H1 (cell line): Measurements from ENCODE around the gene CSF2.

Experiments used
- ATF3 ChIP-seq: IDR thresholded peaks from 2 replicates; pipeline ENCODE4 v1.6.1; 2011; ENCODE audit warnings: low read depth, mild to moderate bottlenecking, low read length; ENCODE audit not compliant: insufficient read depth
- BRCA1 ChIP-seq: IDR thresholded peaks from 2 replicates; pipeline ENCODE4 v1.6.1; 2012; ENCODE audit warnings: low read depth, low read length, improper control_type of control experiment
- CTCF ChIP-seq, 3 experiments: IDR thresholded peaks; 1 replicate in 2 of 3; 2 replicates in 1 of 3; pipeline versions ENCODE4 v1.5.1 to v1.6.1; 2011; ENCODE audit warnings: low read length in 3 of 3, mild to moderate bottlenecking in 3 of 3, inconsistent platforms in 2 of 3, low read depth in 1 of 3, moderate library complexity in 1 of 3; ENCODE audit not compliant: insufficient read depth in 1 of 3; ENCODE audit errors: control extremely low read depth in 1 of 3
- JUND ChIP-seq: IDR thresholded peaks from 2 replicates; pipeline ENCODE4 v1.6.1; 2011; ENCODE audit warnings: mild to moderate bottlenecking, improper control_type of control experiment, low read length
- PHF8 ChIP-seq: fragments of 200-600 bp; sonication (generic); conservative IDR thresholded peaks from 2 replicates; pipeline ENCODE4 v1.7.1; 2012; ENCODE audit warnings: low read depth, mild to moderate bottlenecking, inconsistent platforms, low read length, moderate library complexity
- POLR2A ChIP-seq, 2 experiments: IDR thresholded peaks; 1 replicate in 1 of 2; 2 replicates in 1 of 2; pipeline ENCODE4 v1.6.1; 2011; ENCODE audit warnings: low read depth in 2 of 2, low read length in 2 of 2, mild to moderate bottlenecking in 2 of 2; ENCODE audit errors: control extremely low read depth in 1 of 2
- RFX5 ChIP-seq: IDR thresholded peaks from 2 replicates; pipeline ENCODE4 v1.6.1; 2011; ENCODE audit warnings: low read depth, low read length, improper control_type of control experiment, borderline replicate concordance
- SUZ12 ChIP-seq: fragments of 200-600 bp; sonication (generic); IDR thresholded peaks from 2 replicates; pipeline ENCODE4 v1.6.1; 2012; ENCODE audit warnings: mild to moderate bottlenecking, inconsistent platforms, low read length, moderate library complexity, mixed read lengths
- TAF1 ChIP-seq: IDR thresholded peaks from 2 replicates; pipeline ENCODE4 v1.6.1; 2011; ENCODE audit warnings: mild to moderate bottlenecking, low read depth, low read length
- TEAD4 ChIP-seq: IDR thresholded peaks from 2 replicates; pipeline ENCODE4 v1.6.1; 2012; ENCODE audit warnings: low read depth, low read length, inconsistent platforms, mixed read lengths
- USF2 ChIP-seq: IDR thresholded peaks from 2 replicates; pipeline ENCODE4 v1.6.1; 2011; ENCODE audit warnings: low read length, improper control_type of control experiment
- ZNF274 ChIP-seq: IDR thresholded peaks from 2 replicates; pipeline ENCODE4 v1.7.0; 2012; ENCODE audit warnings: low read length, borderline replicate concordance; ENCODE audit errors: extremely low read depth

DNA sequence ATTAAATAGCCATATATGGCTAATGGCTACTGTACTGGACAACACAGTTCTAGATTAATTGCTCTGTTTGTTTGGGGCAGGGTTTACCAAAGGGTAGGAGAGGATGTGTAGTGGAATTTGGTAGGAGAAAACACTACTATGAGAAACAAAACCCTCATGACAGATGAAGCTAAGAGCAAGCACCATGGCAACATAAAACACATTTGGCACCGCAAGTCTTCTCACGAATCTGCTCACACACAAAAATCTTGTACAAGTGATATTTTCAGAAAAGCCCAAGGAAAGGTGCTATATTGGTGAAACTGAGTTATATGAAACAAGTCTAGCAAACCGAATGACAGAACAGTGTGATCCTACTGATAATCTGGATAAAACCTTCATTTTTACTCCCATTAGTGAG lies 38.5 kb downstream of the CSF2 start:
- no peak for TF ChIP-seq CTCF (IDR thresholded peaks at IDR 0.05; ENCODE audit: control extremely low read depth in 1 of 3, insufficient read depth in 1 of 3, low read depth in 1 of 3, low read length in 3 of 3)
- TF ChIP-seq ATF3: no peak
- no peak for TF ChIP-seq POLR2A (IDR thresholded peaks at IDR 0.05; ENCODE audit: control extremely low read depth in 1 of 2, low read depth in 2 of 2, low read length in 2 of 2)
- TF ChIP-seq RFX5: no peak
- no peak for TF ChIP-seq JUND
- no peak for TF ChIP-seq ZNF274
- TF ChIP-seq TEAD4: no peak
- TF ChIP-seq USF2: no peak
- TF ChIP-seq TAF1: no peak
- TF ChIP-seq PHF8: no peak
- TF ChIP-seq SUZ12: no peak
- no peak for TF ChIP-seq BRCA1
